ENCODE measurements around the gene DALRD3.
A peak's percentile ranks its signal among the peaks of the same experiment; 100 is the strongest.

Gene DALRD3

GRCh38 chr3:49017971-49018706 is at the start of gene DALRD3:
TSS of gene DALRD3 (minus strand) at chr3:49018580. CDS start at chr3:49018564, 16 bp downstream.
- no peak for DNase-seq (ENCODE audit: low read depth)

- no peak for DNase-seq (ENCODE audit: low read depth)
Observed at GRCh38 chr3:49058011-49058410, 39.6 kb upstream of the DALRD3 start.

- DNase-seq (ENCODE audit: low read depth), result no peak
Observed at GRCh38 chr3:49057268-49057667, 38.9 kb upstream of the DALRD3 start.

- no peak for DNase-seq (ENCODE audit: low read depth)
Observed at GRCh38 chr3:49054344-49054862, 36.0 kb upstream of the DALRD3 start.

- DNase-seq (ENCODE audit: low read depth), result no peak
Observed at GRCh38 chr3:49053543-49053942, 35.2 kb upstream of the DALRD3 start.

- DNase-seq (ENCODE audit: low read depth), result no peak
Observed at GRCh38 chr3:49035281-49035680, 16.9 kb upstream of the DALRD3 start.

- no peak for DNase-seq (ENCODE audit: low read depth)
Observed at GRCh38 chr3:49034650-49035049, 16.3 kb upstream of the DALRD3 start.

- no peak for DNase-seq (ENCODE audit: low read depth)
Observed at GRCh38 chr3:49032646-49033304, 14.4 kb upstream of the DALRD3 start.

GRCh38 chr3:49030321-49030720 is 11.9 kb upstream of the DALRD3 start:
- DNase-seq (ENCODE audit: low read depth), result no peak

GRCh38 chr3:49029563-49029884 is 11.1 kb upstream of the DALRD3 start:
- no peak for DNase-seq (ENCODE audit: low read depth)

GRCh38 chr3:49028673-49029562 is 10.5 kb upstream of the DALRD3 start, which contains the start of gene IMPDH2:
TSS of gene IMPDH2 (minus strand) at chr3:49029398. CDS start at chr3:49029350, 48 bp downstream.
- peak; percentile 82 for DNase-seq (ENCODE audit: low read depth)

GRCh38 chr3:49028298-49028672 is 9.9 kb upstream of the DALRD3 start:
- no peak for DNase-seq (ENCODE audit: low read depth)

GRCh38 chr3:49027634-49028033 is 9.3 kb upstream of the DALRD3 start:
- no peak for DNase-seq (ENCODE audit: low read depth)

GRCh38 chr3:49026536-49026935 is 8.2 kb upstream of the DALRD3 start:
- DNase-seq (ENCODE audit: low read depth), result no peak

- DNase-seq (ENCODE audit: low read depth), result no peak
Observed at GRCh38 chr3:49025793-49026520, 7.6 kb upstream of the DALRD3 start.

- no peak for DNase-seq (ENCODE audit: low read depth)
Observed at GRCh38 chr3:49025005-49025792, 6.8 kb upstream of the DALRD3 start.

- DNase-seq (ENCODE audit: low read depth), result no peak
Observed at GRCh38 chr3:49024449-49024848, 6.1 kb upstream of the DALRD3 start.

- no peak for DNase-seq (ENCODE audit: low read depth)
Observed at GRCh38 chr3:49023775-49024174, 5.4 kb upstream of the DALRD3 start.

GRCh38 chr3:49022688-49023171 is 4.3 kb upstream of the DALRD3 start:
- DNase-seq (ENCODE audit: low read depth), result no peak

GRCh38 chr3:49021813-49022687 is 3.7 kb upstream of the DALRD3 start, which contains the start of gene NDUFAF3:
TSS of gene NDUFAF3 (plus strand) at chr3:49022121. CDS start at chr3:49022145, 24 bp downstream.
- DNase-seq (ENCODE audit: low read depth), result peak; percentile 81

All from HS-27A (cell line).